Stimulated activated CD4-positive, alpha-beta T cell treated with anti-CD3 and anti-CD28 coated beads, Interleukin-4, amount 100 ng/mL, for 24 hours (primary cell): ENCODE data around the gene AHSG.
"Not testable (repeated sequence)": the region's sequence is repeated elsewhere in the genome, so short reads cannot be mapped to it uniquely, and the experiment has no call there.

Experiments
- DNase-seq: peaks from one replicate; pipeline ENCODE4 v3.0.0-alpha.2; 2020

AHSG gene

DNA sequence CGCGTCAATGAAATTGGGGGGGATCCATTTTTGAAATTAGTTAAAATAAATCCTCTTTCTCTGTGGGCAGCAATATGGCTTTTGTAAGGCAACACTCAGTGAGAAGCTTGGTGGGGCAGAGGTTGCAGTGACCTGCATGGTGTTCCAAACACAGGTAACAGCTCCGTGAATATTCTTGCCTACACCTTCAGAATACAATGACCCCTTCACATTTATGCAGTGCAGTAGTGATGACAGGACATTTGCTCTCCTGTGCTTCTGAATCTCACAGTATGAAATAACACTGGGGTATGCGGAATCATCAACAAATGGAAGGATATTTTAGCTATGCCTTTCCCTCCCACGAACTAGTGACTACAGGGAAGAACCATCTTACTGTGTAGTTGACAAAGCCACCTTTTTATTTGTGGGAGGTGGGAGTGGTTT, 6.9 kb downstream of the AHSG start:
- DNase-seq: no peak

DNA sequence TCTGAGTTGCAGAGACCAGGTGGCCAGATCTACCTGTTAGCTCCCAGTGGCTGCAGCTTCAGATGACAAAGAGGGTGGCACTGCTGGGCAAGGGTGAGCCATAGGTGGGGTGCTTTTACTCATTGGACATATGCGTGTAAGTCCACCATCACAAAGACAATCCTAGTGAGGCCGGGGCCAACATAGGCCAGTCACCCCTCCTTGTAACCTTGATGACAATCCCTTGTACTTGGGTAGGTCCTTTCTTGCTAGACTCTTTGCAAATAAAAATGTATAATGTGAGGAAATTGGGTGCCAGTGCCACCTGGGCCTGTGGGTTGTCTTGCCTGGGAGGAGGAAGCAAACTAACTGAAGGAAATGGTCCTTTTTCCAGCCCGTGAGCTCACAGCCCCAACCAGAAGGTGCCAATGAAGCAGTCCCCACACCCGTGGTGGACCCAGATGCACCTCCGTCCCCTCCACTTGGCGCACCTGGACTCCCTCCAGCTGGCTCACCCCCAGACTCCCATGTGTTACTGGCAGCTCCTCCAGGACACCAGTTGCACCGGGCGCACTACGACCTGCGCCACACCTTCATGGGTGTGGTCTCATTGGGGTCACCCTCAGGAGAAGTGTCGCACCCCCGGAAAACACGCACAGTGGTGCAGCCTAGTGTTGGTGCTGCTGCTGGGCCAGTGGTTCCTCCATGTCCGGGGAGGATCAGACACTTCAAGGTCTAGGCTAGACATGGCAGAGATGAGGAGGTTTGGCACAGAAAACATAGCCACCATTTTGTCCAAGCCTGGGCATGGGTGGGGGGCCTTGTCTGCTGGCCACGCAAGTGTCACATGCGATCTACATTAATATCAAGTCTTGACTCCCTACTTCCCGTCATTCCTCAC, 7.6 kb downstream of the AHSG start:
- no peak for DNase-seq

DNA sequence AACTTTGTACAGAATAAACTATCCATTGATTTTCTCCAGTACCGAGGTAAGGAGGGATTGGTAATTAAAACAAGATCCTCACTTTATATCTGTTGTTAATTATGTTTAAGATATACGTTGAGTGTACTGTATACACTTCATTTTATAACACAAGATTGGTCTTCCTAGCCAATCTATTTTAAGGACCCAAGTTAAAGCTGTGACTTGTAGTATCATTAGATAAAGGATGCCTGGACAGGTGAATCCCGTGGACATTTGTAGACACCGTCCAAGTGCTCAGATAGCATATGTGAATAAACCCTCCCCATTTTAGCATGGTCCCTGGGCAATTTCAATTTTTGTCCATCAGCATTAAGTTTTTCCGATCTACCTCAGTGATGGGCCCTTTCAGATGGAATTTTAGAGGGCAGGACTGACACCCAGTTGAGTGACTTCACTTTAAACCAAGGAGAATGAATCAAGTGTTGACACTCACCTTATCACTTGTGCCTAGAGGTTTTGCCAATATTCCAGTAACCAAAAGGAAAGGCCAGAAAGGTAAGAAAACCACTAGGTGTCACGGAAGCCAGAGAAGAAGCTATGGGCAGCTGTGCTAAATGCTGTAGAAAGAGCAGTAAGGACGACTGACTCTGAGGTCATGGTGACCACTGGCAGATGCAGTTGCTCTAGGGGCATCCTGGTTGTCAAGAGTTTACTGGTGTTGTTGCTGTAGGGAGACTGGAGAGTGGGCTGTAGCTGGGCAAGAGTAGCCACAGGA, 9.2 kb downstream of the AHSG start:
- DNase-seq: no peak

DNA sequence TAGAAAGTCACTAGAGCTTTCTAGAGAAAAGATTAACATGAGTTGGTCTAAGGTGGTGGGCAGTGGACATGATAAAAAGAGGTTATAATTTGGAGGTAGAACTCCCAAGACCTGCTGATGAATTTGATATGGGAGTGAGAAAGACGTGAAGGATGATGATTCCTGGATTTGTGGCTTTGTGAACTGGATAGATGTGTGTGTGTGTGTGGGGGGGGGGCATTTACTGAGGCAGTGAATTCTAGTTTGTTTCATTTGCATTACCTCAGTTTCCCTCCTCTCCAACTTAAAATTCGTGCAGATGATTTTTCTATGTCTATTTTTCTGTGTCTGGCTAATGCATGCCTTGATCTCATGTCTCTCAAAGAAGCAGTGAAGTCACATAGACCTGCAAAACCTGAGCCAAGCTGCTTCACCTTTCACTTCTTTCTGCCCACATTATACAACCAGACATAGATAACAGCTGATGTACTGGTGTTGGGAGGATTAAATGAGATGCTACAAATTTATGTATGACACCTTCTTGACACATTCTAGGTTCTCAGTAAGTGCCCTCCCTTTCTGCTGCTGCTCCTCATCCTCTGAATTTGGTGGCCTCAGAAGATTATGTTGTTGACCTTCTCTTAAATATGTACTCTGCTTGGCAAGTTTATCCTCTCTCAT, 9.9 kb downstream of the AHSG start:
- no peak for DNase-seq

DNA sequence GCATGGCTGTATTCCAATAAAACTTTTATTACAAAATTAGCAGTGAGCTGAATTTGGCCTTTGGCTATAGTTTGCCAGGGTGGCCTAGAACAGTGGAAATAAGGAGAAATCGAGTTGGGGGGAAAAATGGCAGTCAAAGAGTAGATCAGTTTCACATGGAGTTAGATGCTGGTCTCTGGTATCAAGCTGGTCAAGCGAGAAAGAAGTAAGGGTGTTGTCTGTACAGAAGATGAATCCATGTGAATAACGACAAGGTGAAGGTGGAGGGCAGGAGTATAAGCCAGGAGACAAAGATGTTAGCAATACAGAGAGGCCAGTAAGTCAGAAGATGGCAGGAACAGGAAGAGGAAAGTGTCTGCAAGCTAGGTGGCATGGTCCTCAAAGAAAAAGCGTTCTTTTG, 11.7 kb downstream of the AHSG start:
- DNase-seq: no peak

DNA sequence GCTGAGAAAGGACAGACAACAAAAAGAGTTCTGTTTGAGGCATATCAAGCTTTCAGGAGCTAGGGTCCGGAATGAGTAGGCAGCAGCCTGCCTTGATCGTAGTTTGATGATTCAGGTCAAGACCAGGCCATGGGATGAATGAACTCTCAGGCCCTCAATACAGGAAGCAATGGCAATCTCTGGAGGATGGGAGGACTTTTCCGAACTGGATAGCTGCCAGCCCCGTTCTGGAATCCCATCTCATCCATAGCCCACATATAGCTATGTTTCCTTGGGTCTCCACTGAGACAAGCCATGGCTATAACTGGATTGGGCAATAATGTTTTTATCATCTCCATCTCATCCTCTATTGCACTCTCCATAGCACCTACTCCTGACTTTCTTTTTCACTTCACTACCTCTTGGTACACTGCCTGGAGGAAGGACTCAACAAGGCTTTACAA, 12.8 kb downstream of the AHSG start:
- no peak for DNase-seq

DNA sequence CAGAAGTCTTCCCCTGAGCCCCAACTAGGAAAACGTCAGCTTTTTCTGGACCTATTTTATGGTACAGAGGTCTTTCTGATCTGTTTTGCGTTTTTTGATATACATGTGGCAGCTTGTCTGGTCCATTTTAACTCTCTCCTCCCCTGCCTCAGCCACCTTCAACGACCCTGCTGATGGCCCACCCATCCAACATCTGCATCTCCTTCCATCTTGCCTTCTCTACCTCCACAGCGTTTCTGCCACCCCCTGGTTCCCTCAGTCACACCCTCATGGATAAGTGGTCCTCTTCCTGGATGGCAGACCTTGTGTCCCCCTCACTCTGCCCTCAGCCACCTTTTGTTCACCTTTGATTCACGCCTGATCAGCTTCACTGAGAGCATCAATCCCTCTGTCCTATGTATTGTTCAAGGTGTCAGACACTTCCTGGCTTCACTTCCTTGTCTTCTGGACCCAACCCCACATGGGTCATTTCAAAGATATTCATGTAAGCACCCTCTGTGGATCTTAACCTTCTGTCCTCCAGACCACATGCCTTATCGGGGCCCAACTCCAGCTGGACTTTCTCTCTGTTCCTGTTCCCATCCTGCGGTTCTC, 13.5 kb downstream of the AHSG start:
- no peak for DNase-seq

DNA sequence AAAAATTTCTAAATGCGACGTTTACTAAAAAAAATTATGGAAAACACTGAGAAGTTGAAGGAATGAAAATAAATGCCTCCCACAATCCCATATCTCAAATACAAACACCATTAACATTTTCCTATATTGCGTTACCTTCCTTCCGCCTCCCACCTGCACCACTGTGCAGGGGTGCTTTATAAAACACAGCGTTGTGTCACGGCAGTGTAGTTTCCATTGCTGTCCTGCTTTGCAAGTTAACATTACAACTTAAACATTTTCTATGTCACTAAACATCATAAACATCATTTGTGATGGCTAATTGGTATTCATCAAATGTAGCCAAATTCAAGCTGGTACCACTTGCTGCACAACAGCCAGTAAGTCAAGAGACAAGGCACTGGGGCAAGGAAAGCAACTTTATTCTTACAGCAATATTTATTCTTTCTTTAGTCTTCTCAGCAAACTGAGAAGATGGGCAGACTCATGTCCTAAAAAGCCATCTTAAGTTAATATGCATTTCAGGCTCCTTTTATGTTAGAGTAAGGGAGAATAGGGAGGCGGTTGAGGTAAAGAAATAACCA, 15.1 kb downstream of the AHSG start:
- no peak for DNase-seq

DNA sequence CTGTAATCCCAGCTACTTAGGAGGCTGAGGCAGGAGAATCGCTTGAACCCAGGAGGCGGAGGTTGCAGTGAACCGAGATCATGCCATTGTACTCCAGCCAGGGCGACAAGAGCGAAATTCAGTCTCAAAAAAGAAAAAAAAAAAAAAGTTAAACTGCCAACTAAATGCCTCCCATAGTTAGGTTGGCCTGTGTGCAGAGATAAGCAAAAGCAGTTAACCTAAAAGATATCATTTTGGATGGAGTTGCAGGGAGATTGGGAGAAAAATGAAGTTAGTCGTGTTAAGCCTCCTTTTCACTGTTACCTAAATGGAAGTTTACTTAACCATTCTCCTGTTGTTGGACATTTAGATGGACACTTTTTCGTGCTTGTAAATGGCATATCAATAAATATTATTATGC, 15.9 kb downstream of the AHSG start:
- no peak for DNase-seq

DNA sequence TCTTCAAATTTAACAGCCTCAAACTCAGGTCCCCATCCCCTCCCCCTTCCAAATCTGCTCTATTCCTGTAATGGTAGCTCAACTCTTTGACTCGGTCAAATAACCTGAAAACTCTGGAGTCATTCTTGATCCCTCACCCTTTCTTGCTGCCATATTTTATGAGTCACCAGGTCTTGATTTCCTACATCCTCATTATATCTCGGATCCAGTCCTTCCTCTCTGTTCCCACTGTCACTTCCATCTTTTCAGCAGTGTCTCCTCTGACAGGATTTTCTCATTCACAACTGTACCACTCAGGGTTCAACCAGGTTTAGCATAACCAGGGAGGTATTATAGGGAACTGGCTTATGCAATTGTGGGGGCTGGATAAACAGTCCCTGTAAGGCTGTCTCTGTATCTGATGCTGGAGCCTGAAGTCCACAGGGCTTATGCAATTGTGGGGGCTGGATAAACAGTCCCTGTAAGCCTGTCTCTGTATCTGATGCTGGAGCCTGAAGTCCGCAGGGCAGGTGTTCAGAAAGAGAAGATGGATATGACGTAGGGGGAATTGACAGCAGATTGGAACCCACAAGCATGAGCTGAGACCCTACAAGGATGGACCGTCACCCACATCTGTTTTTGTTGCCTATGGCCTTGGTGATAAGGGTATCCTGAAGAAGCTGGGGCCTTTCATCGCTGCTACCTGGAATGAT, 18.2 kb downstream of the AHSG start:
- DNase-seq: no peak

DNA sequence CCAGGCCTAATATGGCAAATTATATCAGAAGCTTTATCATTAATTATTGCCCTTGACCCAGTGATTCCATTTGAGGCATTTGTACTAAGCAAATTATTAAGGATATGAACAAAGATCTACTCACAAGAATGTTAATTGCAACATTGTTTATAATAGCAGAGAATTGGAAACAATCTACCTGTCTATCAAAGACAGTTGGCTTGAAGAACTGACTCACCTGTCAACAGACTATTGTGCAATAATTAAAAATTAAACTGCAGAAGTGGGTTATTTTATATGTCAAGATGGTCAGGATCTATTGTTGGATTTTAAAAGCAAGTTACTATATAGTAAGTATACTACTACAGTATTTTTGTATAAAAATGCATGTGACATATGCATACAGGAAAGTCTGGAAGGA, 20.6 kb downstream of the AHSG start:
- DNase-seq: no peak

DNA sequence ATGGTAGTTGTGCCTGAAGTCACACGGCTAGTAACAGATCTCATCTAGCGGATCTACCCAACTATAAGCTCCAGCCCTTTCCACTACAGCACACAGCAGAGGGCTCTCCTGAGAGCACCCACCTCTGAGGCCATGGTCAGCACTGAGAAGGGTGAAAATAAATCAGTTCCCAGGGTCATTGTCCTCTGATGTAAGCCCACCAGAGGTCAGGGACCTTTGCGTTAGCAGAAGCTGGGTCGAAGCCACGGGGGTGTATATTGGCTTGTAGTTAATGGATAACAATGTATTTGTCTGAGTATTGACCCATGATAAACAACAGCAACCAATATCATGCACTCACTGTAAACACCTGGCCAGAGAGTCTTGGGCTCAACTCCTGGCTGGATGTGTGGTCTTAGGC, 21.3 kb downstream of the AHSG start:
- not testable (repeated sequence) for DNase-seq

DNA sequence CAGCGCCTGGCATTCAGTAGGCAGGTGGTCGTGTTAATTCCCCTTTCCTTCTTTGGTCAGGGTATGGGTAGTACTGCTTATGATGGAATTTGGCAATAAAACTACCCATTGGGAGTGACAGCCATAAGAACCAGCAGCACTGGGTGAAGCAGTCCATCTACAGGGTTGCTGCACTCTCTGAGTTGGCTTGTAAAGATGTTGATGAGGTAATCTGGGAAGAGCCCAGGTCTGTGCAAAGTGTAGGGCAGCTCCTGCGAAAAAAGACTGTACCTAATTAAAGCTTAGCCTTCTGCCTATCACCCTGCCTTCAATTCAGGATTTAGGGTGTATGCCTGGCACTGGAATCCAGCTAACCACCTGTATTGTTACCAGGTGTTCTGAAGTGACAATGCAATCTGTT, 22.7 kb downstream of the AHSG start:
- no peak for DNase-seq

DNA sequence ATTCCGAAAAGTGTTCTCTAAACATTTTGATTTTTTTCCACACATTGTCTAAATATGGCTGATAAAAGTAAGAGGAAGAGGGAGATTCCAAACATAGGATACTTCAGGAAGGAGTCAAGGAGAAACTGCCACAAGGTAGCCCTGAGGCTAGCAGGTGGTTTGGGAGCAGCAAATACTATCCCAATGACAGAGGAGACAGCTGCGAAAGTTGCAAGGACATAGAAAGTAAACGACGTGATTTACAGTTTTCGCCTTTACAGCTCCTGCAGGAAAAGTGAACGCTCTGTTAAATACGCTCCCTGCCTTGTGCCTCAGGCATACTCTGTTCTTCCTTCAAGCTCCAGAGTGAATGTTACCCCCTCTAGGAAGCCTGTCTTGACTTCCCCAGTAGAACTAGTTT, 23.7 kb downstream of the AHSG start:
- DNase-seq: no peak

DNA sequence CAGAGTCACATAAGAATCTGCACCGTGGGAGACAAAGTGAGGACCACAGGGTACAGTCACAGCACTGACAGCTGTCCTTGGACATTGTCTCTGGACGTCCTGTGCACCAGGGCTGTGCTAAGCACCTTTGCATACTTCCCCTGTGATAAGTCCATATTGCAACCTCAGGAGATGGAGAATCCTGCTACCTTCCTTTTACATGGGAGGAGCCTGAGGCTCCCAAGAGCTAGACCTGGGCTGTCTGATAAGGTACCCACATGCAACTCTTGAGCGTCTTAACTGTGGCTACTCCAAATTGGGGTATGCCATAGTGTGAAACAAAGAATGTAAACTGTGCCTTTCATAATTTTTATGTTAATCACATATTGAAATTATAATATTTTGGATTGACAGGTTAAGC, 24.8 kb downstream of the AHSG start:
- DNase-seq: no peak

DNA sequence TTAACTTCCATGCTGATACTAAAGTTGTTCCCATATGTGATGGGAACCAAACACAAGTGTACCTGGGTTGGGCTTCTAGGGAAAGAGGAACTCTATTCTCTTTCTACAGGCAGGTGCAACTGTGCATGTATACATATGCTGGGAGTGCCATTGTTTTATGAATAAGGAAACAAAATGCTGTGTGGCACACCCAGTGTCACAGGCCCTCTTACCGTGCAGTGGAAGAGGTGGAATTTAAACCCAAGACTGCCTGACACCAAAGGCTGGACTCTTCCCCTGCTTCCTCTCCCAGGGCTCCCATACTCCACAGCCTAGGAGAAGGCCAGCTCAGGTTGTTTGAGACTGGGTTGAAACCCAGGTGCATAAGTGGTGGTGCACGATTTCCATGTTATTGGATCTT, 25.4 kb downstream of the AHSG start:
- DNase-seq: no peak

DNA sequence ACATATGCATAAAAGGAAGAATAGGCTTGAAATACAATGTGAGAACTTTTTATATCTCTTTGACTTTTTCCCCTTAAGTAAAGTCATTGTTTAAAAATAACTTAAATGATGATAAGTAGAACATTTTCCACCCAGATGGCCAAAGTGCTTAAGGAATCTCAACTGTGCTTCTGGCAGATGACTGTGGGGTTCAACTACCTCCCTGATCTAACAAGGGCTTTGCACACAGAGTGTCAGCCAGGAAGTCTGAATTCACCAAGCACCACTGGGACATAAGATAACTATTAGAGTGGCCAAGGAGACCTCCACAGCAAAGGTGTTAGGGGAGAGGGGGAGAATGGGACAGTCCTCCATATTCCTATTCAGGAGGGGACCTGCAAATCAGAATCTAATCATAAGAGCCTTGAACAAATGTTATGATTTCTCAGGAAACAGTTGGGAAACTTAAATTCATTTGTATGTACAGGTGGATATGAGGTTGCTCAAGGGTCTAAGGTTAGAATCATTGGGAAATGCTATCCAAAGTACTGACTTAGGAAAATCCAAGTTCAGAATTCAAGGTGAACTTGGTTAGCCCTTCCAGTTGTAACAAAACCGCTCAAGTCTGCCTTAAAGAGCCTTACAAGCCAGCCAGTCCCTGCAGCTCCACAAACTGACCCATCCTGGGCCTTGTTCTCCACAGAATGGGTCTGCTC, 27.1 kb downstream of the AHSG start, which contains the start of gene FETUB:
FETUB (plus strand) TSS at position 622 of the 695 bp plus-strand sequence; CDS start at position 684, 62 bp downstream.
- DNase-seq: no peak

DNA sequence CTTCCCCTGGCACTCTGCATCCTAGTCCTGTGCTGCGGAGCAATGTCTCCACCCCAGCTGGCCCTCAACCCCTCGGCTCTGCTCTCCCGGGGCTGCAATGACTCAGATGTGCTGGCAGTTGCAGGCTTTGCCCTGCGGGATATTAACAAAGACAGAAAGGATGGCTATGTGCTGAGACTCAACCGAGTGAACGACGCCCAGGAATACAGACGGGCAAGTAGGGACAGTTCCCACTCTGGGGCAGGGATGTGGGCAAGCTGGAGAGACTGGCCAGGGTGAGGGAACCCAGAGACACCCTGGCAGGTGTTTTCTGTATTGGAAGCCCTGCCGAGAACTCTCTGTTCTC, 27.6 kb downstream of the AHSG start:
- no peak for DNase-seq

DNA sequence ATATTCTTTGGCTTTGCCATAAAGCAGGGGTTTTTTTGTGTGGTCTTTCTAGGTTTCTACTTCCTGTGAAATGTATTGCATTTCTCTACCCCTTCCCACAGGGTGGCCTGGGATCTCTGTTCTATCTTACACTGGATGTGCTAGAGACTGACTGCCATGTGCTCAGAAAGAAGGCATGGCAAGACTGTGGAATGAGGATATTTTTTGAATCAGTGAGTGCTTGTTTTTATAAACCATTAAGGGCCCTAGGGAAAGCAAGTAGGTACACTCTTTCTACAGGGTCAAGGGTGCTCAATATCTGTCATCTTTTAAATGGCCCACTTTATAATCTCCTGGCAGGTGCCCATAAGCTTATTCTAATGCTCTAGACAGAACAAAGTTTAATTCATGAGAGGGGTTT, 28.1 kb downstream of the AHSG start:
- DNase-seq: no peak

DNA sequence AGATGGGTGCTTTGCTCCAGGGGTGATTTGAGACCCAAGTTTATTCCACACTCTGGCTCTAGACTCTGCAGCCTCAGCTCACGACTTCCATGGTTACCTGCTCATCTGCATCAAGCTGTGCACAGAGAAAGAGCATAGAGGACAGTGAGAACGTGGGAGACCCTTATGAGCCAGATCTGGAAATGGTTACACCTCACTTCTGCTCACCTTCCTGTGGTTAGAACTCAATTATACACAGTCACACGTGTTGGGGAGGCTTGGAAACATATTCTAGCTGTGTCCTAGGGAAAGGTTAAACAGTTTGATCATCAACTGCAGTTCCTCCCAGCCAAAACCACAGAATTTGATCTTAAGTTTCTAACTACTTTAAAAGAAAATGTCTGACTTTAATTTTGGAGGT, 29.2 kb downstream of the AHSG start:
- no peak for DNase-seq

DNA sequence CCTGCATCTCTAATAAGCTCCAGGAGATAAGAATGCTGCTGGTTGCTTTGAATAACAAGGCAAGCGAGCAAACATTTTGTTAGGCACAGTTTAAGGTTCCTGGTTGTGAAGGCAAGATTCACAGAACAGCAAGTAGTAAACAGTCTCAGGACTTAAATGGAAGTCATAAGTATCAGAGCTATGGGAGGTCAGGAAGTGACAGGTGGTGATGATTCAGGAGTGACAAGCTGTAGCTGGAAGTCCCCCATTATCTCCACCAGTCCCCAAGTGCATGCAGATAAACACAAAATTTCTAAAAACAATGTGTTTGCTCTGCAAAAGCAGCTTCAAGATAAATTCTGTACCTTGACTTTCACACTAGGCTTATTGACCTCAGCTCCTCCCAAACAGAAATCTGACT, 30.6 kb downstream of the AHSG start:
- no peak for DNase-seq

DNA sequence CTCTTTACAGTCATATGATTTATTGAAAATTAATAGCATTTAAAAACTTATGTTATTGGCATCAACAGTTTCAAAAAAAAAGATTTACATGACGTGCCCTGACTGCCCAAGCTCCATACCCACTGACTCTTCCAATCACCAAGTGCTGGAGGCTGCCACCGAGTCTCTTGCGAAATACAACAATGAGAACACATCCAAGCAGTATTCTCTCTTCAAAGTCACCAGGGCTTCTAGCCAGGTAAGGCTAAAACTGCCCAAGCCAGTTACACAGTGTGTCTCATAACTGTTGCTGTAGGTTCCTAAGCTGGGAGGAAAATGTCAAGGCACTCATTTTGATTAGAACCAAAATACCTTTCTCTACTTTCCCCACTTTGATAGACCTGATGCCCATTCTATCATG, 31.8 kb downstream of the AHSG start:
- DNase-seq: no peak
